ENCODE measurements around the gene C1orf21. TPM values are rescaled to one million over a fixed set of nuclear protein-coding genes. Genes with fewer than 3 reads are reported as not detected.

The C1orf21 gene
- polyA plus RNA-seq, 3 donors: 36.4 to 41.3 (median 40.3) TPM

DNA sequence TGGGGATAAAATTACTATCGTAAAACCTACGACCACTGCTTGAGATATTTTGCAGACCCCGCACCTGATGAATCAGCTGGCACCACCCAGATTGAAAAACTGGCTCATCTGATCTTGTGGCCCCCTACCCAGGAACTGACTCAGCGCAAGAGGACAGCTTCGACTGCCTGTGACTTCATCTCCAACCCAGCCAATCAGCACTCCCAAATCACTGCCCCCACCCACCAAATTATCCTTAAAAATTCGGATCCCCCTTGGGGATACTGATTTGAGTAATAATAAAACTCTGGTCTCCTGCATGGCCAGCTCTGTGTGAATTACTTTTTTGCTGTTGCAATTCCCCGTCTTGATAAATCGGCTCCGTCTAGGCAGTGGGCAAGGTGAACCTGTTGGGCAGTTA, 286.5 kb downstream of the C1orf21 start:
- no peak for DNase-seq (ENCODE audit: low read depth in 3 of 3, low spot score in 2 of 3)

DNA sequence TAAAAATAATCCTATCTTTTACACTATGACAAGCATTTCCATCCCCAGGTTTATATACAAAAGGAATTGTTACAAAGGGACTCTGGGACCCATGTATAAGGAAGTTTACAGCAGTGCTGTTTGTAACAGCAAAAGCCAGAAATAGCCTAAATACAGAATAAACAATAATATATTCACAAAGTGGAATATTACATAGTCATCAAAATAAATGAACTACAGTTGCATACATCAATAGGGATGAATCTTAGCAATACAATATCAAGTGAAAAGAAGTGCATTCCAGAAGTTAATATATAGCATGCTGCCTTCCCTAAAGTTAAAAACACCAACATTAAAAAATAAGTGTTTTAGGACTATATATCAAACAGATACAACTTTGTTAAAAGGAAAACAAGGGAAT, 290.5 kb downstream of the C1orf21 start:
- no peak for DNase-seq (ENCODE audit: low read depth in 3 of 3, low spot score in 2 of 3)

All from right renal cortex interstitium (tissue), 3 donors.